Fibroblast of peridontal ligament (primary cell): ENCODE results near the gene F10.
"Not testable (repeated sequence)": the region's sequence is repeated elsewhere in the genome, so short reads cannot be mapped to it uniquely, and the experiment has no call there.

Source experiments
- DNase-seq: peaks from one replicate; pipeline ENCODE4 v3.0.0-alpha.2; 2010; ENCODE audit errors: extremely low read depth

The F10 gene

DNA sequence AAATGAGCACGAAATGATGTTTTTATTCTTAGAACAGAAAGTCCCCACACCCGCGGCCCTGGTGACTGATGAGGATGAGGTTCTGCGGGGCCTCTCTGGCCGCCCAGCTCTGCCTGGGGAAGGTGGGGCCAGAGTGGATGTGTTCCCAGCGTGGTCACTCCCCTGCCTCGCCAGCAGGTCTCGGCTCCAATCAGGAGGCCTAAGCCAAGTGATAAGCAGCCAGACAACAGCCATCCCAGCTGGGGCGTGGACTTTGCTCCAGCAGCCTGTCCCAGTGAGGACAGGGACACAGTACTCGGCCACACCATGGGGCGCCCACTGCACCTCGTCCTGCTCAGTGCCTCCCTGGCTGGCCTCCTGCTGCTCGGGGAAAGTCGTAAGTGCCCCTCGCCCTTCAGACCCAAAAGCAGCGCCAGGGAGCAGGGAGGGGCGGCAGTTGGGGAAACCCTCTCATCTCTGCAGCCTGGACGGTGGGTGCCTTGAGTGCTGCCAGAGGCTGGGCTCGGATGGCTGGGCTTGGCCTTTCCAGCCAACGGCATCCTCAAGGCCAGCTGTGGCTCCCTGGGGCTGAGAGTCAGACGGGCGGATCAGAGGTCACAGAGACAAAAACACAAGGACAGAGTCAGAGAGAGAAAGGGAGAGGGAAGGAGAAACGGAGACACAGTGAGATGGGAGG lies at the start of gene F10:
F10 (plus strand) TSS at position 250 of the 676 bp plus-strand sequence; CDS start at position 307, 57 bp downstream.
- peak; percentile 61 for DNase-seq

DNA sequence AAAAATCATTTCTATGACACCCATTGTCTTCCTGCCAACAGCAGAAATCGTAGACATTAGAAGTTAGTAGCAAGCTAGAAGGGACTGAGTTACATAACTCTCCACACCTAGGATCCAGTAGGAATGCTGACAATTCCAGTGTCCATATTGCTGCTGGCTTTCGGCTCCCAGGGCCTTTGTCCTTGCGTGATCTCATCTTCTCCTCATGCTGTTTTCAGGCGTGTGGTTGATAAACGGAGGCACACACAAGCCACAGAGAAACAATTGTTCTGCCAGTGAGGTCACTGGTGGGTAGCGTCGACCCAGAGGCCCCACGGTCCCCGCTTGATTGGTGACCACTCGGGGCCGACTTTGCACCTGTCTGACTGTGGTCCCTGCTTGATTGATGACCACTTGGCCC lies 48.7 kb upstream of the F10 start:
- no peak for DNase-seq

GRCh38 chr13:113074401-113074800 lies 48.2 kb upstream of the F10 start:
- DNase-seq, result no peak

DNA sequence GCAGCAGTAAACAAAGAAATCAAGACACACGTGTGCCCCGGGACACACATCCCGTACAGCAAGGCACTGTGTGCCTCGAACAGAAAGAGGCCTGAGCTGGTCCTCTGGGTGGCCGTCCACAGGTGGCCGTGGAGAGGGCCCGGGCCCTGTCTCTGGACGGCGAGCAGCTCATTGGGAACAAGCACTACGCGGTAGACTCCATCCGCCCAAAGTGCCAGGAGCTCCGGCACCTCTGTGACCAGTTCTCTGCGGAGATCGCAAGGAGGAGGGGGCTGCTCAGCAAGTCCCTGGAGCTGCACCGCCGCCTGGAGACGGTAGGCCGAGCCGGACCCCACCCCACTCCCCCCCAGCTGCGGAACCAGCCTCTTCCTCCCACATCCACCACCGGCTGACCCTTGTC lies 47.7 kb upstream of the F10 start:
- DNase-seq, result no peak

DNA sequence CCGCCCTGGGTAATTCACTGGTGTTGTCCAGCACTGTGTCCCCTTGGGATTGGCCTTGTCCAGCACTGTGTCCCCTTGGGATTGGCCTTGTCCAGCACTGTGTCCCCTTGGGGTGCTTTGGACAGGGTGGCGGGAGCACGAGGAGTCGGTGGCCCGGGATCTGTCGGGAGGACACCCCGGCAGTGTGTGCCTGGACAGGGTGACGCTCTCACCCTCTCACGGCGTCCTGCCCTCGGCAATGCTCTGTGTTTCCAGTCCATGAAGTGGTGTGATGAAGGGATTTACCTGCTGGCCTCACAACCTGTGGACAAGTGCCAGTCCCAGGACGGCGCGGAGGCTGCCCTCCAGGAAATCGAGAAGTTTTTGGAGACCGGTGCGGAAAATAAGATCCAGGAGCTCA lies 46.9 kb upstream of the F10 start:
- DNase-seq, result no peak

GRCh38 chr13:113076681-113077401 lies 45.8 kb upstream of the F10 start:
- no peak for DNase-seq

DNA sequence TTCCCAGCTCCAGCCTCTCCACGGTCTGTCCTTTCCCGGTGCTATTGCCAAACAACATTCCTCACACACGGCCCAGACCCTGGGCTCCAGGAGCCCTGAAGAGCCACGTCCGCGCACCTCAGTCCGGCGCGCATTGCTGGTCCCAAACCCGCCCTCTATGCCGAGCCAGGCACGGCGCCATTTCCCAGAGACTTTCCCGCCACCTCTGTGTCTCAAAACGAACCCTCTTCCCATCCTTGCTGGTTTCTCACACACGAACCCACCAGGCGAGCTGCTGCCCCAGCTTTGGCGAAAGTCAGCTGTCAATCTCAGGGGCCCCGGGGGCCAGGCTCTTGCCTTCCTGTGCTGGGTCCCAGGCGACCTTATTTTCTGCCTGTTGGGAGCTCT lies 45.0 kb upstream of the F10 start:
- no peak for DNase-seq

GRCh38 chr13:113077953-113078901 lies 44.4 kb upstream of the F10 start:
- DNase-seq, result no peak

DNA sequence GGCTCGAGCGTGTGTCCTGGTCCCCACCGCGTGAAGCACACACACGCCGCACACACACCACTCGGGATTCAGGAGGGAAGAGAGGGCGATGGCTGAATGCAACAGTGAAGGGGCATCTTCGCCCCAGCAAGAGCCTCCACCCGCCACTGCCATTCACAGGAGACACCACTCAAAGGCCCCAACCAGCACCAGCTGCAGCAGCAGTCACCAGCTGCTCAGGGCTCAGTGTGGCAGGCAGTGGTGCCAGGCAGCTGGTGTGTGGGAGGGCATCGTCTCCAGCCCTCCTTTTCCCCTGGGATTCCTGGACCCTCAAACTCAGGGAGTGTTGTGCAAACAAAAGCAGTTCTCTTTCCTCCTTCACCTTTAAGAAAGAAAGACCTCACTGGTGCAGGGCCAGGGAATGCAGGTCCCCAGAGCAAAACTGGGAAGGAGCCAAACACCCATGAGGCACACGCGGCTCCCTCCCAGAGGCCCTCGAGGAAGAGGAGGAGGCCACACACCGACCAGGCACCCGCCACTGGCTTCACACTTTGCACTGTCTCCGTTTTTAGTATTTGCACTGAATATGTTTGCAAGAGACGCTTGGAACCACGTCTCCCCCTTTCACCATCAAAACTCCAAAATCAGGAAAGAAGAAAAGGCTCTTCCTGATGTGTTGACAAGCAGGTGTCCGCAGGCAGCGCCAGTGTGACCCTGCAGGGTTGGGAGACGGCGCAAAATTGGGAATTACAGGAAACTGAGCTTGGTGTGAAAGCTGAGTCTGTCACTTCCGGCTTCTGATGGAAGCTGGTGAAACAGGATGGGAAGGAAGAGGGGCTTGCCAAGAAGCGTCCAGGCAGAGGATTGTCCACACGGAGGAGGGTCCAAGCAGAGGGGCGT lies 43.5 kb upstream of the F10 start:
- no peak for DNase-seq

GRCh38 chr13:113079781-113080080 lies 42.9 kb upstream of the F10 start:
- DNase-seq, result not testable (repeated sequence)

DNA sequence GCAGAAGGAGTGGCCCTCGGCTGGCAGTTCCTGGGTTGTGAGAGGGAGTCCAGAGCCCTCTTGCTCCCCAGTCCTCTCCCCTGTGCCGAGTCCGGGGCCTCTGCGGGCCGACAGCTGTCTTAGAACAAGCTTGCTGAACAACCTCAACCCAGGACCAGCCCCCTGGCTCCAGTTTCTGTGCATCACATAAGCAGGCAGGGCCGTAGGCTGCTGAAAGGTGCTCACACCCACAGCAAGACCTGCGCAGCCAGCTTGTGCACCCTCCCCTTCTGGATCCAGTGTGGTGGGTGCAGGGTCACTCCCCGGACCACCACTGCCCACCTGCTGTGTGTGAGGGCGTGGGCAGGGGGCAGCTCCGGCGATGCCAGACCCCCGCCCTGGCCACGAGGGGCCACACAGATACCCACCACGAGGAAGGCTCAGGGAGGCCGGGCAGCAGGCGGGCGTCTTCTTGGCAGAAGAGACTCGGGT lies 42.2 kb upstream of the F10 start:
- no peak for DNase-seq

DNA sequence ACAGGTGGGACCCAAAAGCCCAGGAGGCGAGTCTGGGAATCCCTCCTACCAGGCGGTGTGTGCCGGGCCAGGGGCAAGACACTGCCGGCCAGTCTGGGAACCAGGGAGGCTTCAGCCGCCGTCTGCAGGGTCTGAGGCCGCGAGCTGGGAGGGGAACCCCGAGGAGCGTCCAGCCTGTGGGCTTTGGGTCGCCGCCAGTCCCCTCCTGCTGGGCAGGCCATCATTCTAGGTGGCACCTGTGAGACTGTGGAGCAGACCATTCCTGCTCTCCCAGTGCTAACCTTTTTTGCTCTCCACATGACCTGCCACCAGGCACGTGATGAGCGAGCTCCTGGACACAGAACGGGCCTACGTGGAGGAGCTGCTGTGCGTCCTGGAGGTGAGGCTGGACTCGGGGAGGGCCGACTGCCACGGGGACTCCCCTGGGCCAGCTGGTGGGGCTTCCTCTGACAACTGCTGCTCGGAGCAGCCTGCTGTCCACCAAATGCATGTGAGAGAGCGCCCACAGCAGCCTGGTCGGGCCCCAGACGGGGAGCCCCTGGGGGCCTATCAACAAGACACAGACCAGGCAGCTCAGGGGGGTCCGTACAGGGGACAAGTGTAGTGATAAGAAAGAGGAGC lies 41.6 kb upstream of the F10 start:
- no peak for DNase-seq

- no peak for DNase-seq
Measured at GRCh38 chr13:113082198-113083021, 40.2 kb upstream of the F10 start.

- no peak for DNase-seq
Measured at GRCh38 chr13:113083022-113083373, 39.6 kb upstream of the F10 start.

- no peak for DNase-seq
Measured at GRCh38 chr13:113083402-113084061, 39.1 kb upstream of the F10 start.

- DNase-seq, result no peak
Measured at GRCh38 chr13:113084094-113084942, 38.3 kb upstream of the F10 start.

DNA sequence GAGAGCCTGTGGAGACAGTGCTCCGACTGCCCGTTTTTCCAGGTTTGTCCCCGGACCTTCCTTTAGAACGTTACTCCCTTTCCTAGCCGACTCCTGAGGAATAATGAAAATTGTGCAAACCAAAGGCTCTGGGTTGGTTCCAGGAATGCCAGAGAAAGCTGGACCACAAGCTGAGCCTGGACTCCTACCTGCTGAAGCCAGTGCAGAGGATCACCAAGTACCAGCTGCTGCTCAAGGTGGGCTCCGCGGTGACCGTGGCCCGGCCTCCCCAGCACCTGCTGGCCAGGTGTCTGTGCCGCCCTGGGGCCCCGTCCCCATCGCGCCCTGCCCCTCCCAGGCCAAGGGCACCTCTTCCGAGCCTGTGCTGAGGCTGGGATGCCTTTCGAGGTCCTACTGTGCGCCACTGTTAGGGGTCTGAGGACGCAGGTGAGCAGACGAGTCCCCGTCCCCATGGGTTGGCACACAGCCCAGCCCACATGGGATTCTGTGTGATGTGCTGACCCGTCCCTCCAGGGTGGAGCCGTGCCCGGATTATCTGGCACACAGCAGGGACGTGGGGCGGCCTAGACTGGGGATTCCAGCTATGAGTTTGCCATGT lies 37.6 kb upstream of the F10 start:
- no peak for DNase-seq

GRCh38 chr13:113086031-113086750 lies 36.4 kb upstream of the F10 start:
- DNase-seq, result no peak
